ENCODE measurements around the gene PTGDR2. TPM values are rescaled to one million over a fixed set of nuclear protein-coding genes. Genes with fewer than 3 reads are reported as not detected.

PTGDR2 gene
- total RNA-seq, 1 experiment from 2014 or later = 0.12 TPM

- TF ChIP-seq RAD21 (IDR thresholded peaks at IDR 0.05; ENCODE audit: low read depth) (no peak), FOSL1 (IDR thresholded peaks at IDR 0.05; ENCODE audit: low read depth) (no peak), SRF (IDR thresholded peaks at IDR 0.05; ENCODE audit: low read depth) (no peak), POLR2AphosphoS5 (IDR thresholded peaks at IDR 0.05; ENCODE audit: low read depth, low read length) (no peak), ZBTB33 (IDR thresholded peaks at IDR 0.05; ENCODE audit: extremely low read depth, insufficient replicate concordance, low read length) (no peak), SIN3A (IDR thresholded peaks at IDR 0.05; ENCODE audit: low read depth) (no peak), CBX3 (IDR thresholded peaks at IDR 0.05; ENCODE audit: low read depth) (no peak)
Observed at GRCh38 chr11:60880643-60881282, 25.0 kb upstream of the PTGDR2 start (continued).

- Histone ChIP-seq H4K20me1 (ENCODE audit: insufficient read depth) (no peaks in the 10 kb centered on the region), H3K4me3 (replicated peaks in 1 of 2; ENCODE audit: low read depth in 1 of 2, low read length in 2 of 2) (no peak overlapping the region), H3K79me2 (ENCODE audit: insufficient read depth, low read length) (no peaks in the 10 kb centered on the region), H3K36me3 (ENCODE audit: control insufficient read depth in 1 of 2, insufficient read depth in 2 of 2, low read length in 2 of 2) (peaks cover 4 to 5% of the 10 kb centered on the region in 2 experiments; a peak in 2 of 4 replicates), H3K27ac (ENCODE audit: low read depth, low read length) (no peak overlapping the region), H3K27me3 (ENCODE audit: insufficient read depth, low read length) (no peaks in the 10 kb centered on the region), H3K9me3 (ENCODE audit: control insufficient read depth in 1 of 2, insufficient read depth in 1 of 2, low read depth in 1 of 2, low read length in 2 of 2) (no peaks in the 10 kb centered on the region), H3K4me1 (ENCODE audit: control insufficient read depth in 1 of 2, insufficient read depth in 2 of 2, low read length in 2 of 2) (no peaks in the 10 kb centered on the region), H3K4me2 (ENCODE audit: low read length) (no peak overlapping the region), H3K9me2 (ENCODE audit: insufficient read depth) (no peaks in the 10 kb centered on the region), H3K9ac (ENCODE audit: low read length) (no peak overlapping the region), H2AFZ (ENCODE audit: low read depth, low read length, poor library complexity, severe bottlenecking) (no peak overlapping the region)
- no TSS peak for BruUV-seq (replicated peaks)
- RAD21 ChIA-PET (ENCODE audit: low non-redundant PET in 1 of 2, low total read pairs in 2 of 2, uncharacterized antibody in 2 of 2, unreplicated experiment in 2 of 2) = no interaction called here
- ATAC-seq = no peak
- DNase-seq (ENCODE audit: low read depth, low spot score) = no peak
- POLR2A ChIA-PET = no interaction called here
- intact Hi-C loops (cut with micrococcal nuclease) = no loop called here
- CTCF ChIA-PET = no interaction called here
- no peak for TF ChIP-seq SP1 (IDR thresholded peaks at IDR 0.05; ENCODE audit: low read depth)
- TF ChIP-seq ELF1 (IDR thresholded peaks at IDR 0.05; ENCODE audit: borderline replicate concordance, low read depth) = no peak
- TF ChIP-seq SIN3A (IDR thresholded peaks at IDR 0.05; ENCODE audit: low read depth) = no peak
- no peak for TF ChIP-seq ATF3 (IDR thresholded peaks at IDR 0.05)
- TF ChIP-seq EZH2phosphoT487 (IDR thresholded peaks at IDR 0.05; ENCODE audit: borderline replicate concordance) = no peak
- no peak for TF ChIP-seq CEBPB (IDR thresholded peaks at IDR 0.05; ENCODE audit: low read depth)
- no peak for TF ChIP-seq CBX3 (IDR thresholded peaks at IDR 0.05; ENCODE audit: low read depth)
- no peak for TF ChIP-seq ZNF274 (IDR thresholded peaks at IDR 0.05; ENCODE audit: low read depth, low read length)
- no peak for TF ChIP-seq RAD21 (IDR thresholded peaks at IDR 0.05; ENCODE audit: low read depth)
- no peak for TF ChIP-seq ZFX (IDR thresholded peaks at IDR 0.05)
- no peak for TF ChIP-seq POLR2A (IDR thresholded peaks at IDR 0.05; ENCODE audit: borderline replicate concordance, extremely low read depth, insufficient read depth, insufficient read length)
- no peak for TF ChIP-seq YY1 (IDR thresholded peaks at IDR 0.05; ENCODE audit: extremely low read depth, insufficient replicate concordance, low read depth, low read length)
- TF ChIP-seq FOSL1 (IDR thresholded peaks at IDR 0.05; ENCODE audit: low read depth) = no peak
- no peak for TF ChIP-seq CTCF (IDR thresholded peaks at IDR 0.05 in 2 of 3, conservative IDR thresholded peaks at IDR 0.05 in 1 of 3; ENCODE audit: borderline replicate concordance in 1 of 3, insufficient read depth in 1 of 3, low read depth in 2 of 3, low read length in 2 of 3)
- no peak for TF ChIP-seq ZBTB33 (IDR thresholded peaks at IDR 0.05; ENCODE audit: extremely low read depth, insufficient replicate concordance, low read length)
- no peak for TF ChIP-seq POLR2AphosphoS5 (IDR thresholded peaks at IDR 0.05; ENCODE audit: low read depth, low read length)
- no peak for TF ChIP-seq EZH2 (IDR thresholded peaks at IDR 0.05)
Observed at GRCh38 chr11:60879971-60880588, 24.3 kb upstream of the PTGDR2 start.

All from HCT116 (cell line).